GM12878 (cell line): Measurements from ENCODE around the gene TSC22D1. TPM values are rescaled to one million over a fixed set of nuclear protein-coding genes. Genes with fewer than 3 reads are reported as not detected.

ENCODE experiments used
- ATAC-seq: fragments of 200-7000 bp; cut with Tn5 transposase; 3 replicates; pipeline ENCODE4 v1.9.1; 2020; ENCODE audit warnings: mild to moderate bottlenecking, moderate library complexity
- BruUV-seq: library from RNA; stranded (reverse); fragments of 400-500 nt; replicated peaks from 2 replicates; lab custom pipeline; 2021; lab: Mats Ljungman, UMichigan
- CTCF ChIA-PET: fragments of 300-600 bp; sonication (Branson Sonifier 250); formaldehyde crosslinking; extraction: SDS; loops from one replicate; lab custom pipeline; 2021; ENCODE audit warnings: inconsistent platforms; lab: Yijun Ruan, JAX
- POLR2A ChIA-PET: fragments of 350-600 bp; formaldehyde crosslinking; extraction: SDS; loops from one replicate; lab custom pipeline; 2021; ENCODE audit warnings: inconsistent platforms; lab: Charles Lee
- RAD21 ChIA-PET: fragments of 300-600 bp; sonication (Branson Sonifier 250); formaldehyde crosslinking; loops from one replicate; lab custom pipeline; 2023; ENCODE audit warnings: antibody characterized with exemption; ENCODE audit not compliant: unreplicated experiment; lab: Charles Lee
- SMC1A ChIA-PET: fragments of 300-600 bp; sonication (Branson Sonifier 250); formaldehyde crosslinking; loops from one replicate; lab custom pipeline; 2023; ENCODE audit not compliant: unreplicated experiment, uncharacterized antibody; lab: Charles Lee
- DNase-seq: peaks from one replicate; pipeline ENCODE4 v3.0.0-alpha.2; 2011; ENCODE audit warnings: low read depth, low spot score
- FAIRE-seq: peaks from 3 replicates; lab custom pipeline; 2011; peaks lifted over from hg19 to GRCh38; lab: Jason Lieb, UNC
- H2AFZ ChIP-seq: 2 replicates; pipeline ENCODE4 v1.6.0; 2011; ENCODE audit warnings: low read depth, low read length, control low read depth; ENCODE audit not compliant: control insufficient read depth
- H3K27ac ChIP-seq: 2 replicates; pipeline ENCODE4 v1.5.1; 2011; ENCODE audit warnings: control low read depth; ENCODE audit not compliant: control insufficient read depth, insufficient read depth
- H3K27me3 ChIP-seq, 2 experiments: replicated peaks in 1 of 2; 2 replicates each; pipeline versions ENCODE4 v1.6.0 to v1.6.1; 2011; ENCODE audit warnings: low read length in 1 of 2; ENCODE audit not compliant: control insufficient read depth in 2 of 2, insufficient read depth in 2 of 2
- H3K36me3 ChIP-seq, 2 experiments: 2 replicates each; pipeline ENCODE4 v1.5.1; 2011; ENCODE audit warnings: low read length in 1 of 2; ENCODE audit not compliant: control insufficient read depth in 2 of 2, insufficient read depth in 2 of 2
- H3K4me1 ChIP-seq: 2 replicates; pipeline ENCODE4 v1.6.1; 2011; ENCODE audit warnings: mild to moderate bottlenecking, low read length, moderate library complexity, mixed read lengths; ENCODE audit not compliant: control insufficient read depth, insufficient read depth
- H3K4me2 ChIP-seq: 2 replicates; pipeline ENCODE4 v1.6.0; 2011; ENCODE audit warnings: control low read depth; ENCODE audit not compliant: control insufficient read depth, insufficient read depth
- H3K4me3 ChIP-seq: fragments of 200-600 bp; sonication (generic); 2 replicates; pipeline ENCODE4 v1.5.1; 2016
- H3K79me2 ChIP-seq: 2 replicates; pipeline ENCODE4 v1.6.0; 2011; ENCODE audit warnings: low read length; ENCODE audit not compliant: control insufficient read depth, insufficient read depth
- H3K9ac ChIP-seq: 2 replicates; pipeline ENCODE4 v1.8.0; 2011; ENCODE audit warnings: low read length, control low read depth, mixed read lengths; ENCODE audit not compliant: control insufficient read depth, insufficient read depth
- H3K9me3 ChIP-seq: replicated peaks from 3 replicates; pipeline ENCODE4 v1.5.1; 2011; ENCODE audit warnings: mild to moderate bottlenecking, low read length; ENCODE audit not compliant: control insufficient read depth, insufficient read depth
- H4K20me1 ChIP-seq: 2 replicates; pipeline ENCODE4 v1.6.0; 2011; ENCODE audit not compliant: control insufficient read depth, insufficient read depth
- ASH2L ChIP-seq: fragments of 300-600, 200-600 bp; sonication (generic); IDR thresholded peaks from 2 replicates; pipeline ENCODE4 v1.6.1; 2017; ENCODE audit warnings: low read depth, mild to moderate bottlenecking, borderline replicate concordance
- DPF2 ChIP-seq: fragments of 450-650 bp; IDR thresholded peaks from 2 replicates; pipeline ENCODE4 v1.6.1; 2017; ENCODE audit warnings: mild to moderate bottlenecking
- FOXK2 ChIP-seq: fragments of 450-650 bp; IDR thresholded peaks from 2 replicates; pipeline ENCODE4 v1.6.1; 2017; ENCODE audit warnings: mild to moderate bottlenecking, moderate library complexity
- IKZF2 ChIP-seq, 2 experiments: fragments of 450-650 bp; IDR thresholded peaks; 2 replicates each; pipeline ENCODE4 v1.6.1; 2017; ENCODE audit warnings: mild to moderate bottlenecking in 2 of 2, moderate library complexity in 2 of 2
- PML ChIP-seq: IDR thresholded peaks from 2 replicates; pipeline ENCODE4 v1.6.1; 2012; ENCODE audit warnings: low read length, inconsistent platforms
- SIX5 ChIP-seq: IDR thresholded peaks from 2 replicates; pipeline ENCODE4 v1.6.1; 2011; ENCODE audit warnings: mild to moderate bottlenecking, low read depth, low read length, moderate library complexity; ENCODE audit not compliant: severe bottlenecking
- SP1 ChIP-seq: IDR thresholded peaks from one replicate; pipeline ENCODE4 v1.6.1; 2011; ENCODE audit warnings: low read depth, low read length
- STAT1 ChIP-seq: fragments of 450-650 bp; conservative IDR thresholded peaks from 2 replicates; pipeline ENCODE4 v1.6.1; 2014; ENCODE audit warnings: antibody characterized with exemption, mild to moderate bottlenecking
- WGBS: methylation state at CpG from one replicate; pipeline ENCODE4 v1.1.6; 2016; ENCODE audit warnings: low lambda C conversion rate; ENCODE audit not compliant: insufficient replicate concordance, insufficient coverage; ENCODE audit errors: missing lambda C conversion rate; 5-methylcytosine and 5-hydroxymethylcytosine counted together
- in situ Hi-C: fragments of 300-500 bp; cut with MboI; formaldehyde crosslinking; loops from 9 replicates; pipeline ENCODE4 v1.14.3; 2018; ENCODE audit warnings: mixed read lengths
- intact Hi-C: fragments of 100-400 bp; cut with micrococcal nuclease; formaldehyde crosslinking; loops from one replicate; pipeline ENCODE4 v1.14.2; 2022; ENCODE audit not compliant: unreplicated experiment
- polyA plus RNA-seq, 11 experiments: library from polyadenylated mRNA; depleted of rRNA in 4 of 11; unstranded in 6 of 11; stranded (reverse) in 5 of 11; fragments of >200 nt; fragmentation: Nextera tagmentation in 4 of 11; fragmentation: Illumina TruSeq in 1 of 11; extraction: Ambion mirVana in 4 of 11; extraction: Trizol in 1 of 11; gene quantifications; 1 replicate in 1 of 11; 2 replicates in 10 of 11; pipeline versions ENCODE4 v1.2.1 to v1.2.3, GENCODE V29; 2011 to 2016; ENCODE audit warnings: inconsistent platforms in 2 of 11, missing spikeins in 2 of 11, low read depth in 1 of 11
- total RNA-seq, 4 experiments: library from RNA; depleted of rRNA in 3 of 4; stranded (reverse); fragments of >200 nt in 3 of 4; fragmentation: Illumina TruSeq in 1 of 4; extraction: Trizol in 1 of 4; gene quantifications; 2 replicates each; pipeline versions ENCODE4 v1.2.1 to v1.2.3, GENCODE V29; 2013 to 2021
- TF ChIP-seq, protein P1 (sequence below): IDR thresholded peaks from 2 replicates; pipeline ENCODE4 v1.6.1; 2012; ENCODE audit warnings: low read depth, low read length, improper control_type of control experiment
- TF ChIP-seq, protein P2 (sequence below): IDR thresholded peaks from 2 replicates; pipeline ENCODE4 v1.6.1; 2011; ENCODE audit warnings: low read depth, mild to moderate bottlenecking, low read length, moderate library complexity, borderline replicate concordance; ENCODE audit errors: extremely low read depth
- TF ChIP-seq, protein P3 (sequence below): fragments of 450-650 bp; IDR thresholded peaks from 2 replicates; pipeline ENCODE4 v1.6.1; 2017; ENCODE audit warnings: mild to moderate bottlenecking, low read depth, inconsistent platforms; ENCODE audit not compliant: poor library complexity, severe bottlenecking
- TF ChIP-seq, protein P4 (sequence below): fragments of 450-650 bp; IDR thresholded peaks from 2 replicates; pipeline ENCODE4 v1.6.1; 2016; ENCODE audit warnings: mild to moderate bottlenecking
- TF ChIP-seq, protein P5 (sequence below): fragments of 450-650 bp; IDR thresholded peaks from 2 replicates; pipeline ENCODE4 v1.6.1; 2018; ENCODE audit warnings: mild to moderate bottlenecking, low read depth, moderate library complexity; ENCODE audit not compliant: partially characterized antibody
- TF ChIP-seq, protein P6 (sequence below): fragments of 450-650 bp; IDR thresholded peaks from 2 replicates; pipeline ENCODE4 v1.6.1; 2016; ENCODE audit warnings: mild to moderate bottlenecking

The TSC22D1 gene
- total and polyA plus RNA-seq, 10 of the 15 experiments (the other 5 are each of a cell fraction or from before 2014, with no cell fraction given), result 0.37 to 15.7 (median 7.5) TPM

DNA sequence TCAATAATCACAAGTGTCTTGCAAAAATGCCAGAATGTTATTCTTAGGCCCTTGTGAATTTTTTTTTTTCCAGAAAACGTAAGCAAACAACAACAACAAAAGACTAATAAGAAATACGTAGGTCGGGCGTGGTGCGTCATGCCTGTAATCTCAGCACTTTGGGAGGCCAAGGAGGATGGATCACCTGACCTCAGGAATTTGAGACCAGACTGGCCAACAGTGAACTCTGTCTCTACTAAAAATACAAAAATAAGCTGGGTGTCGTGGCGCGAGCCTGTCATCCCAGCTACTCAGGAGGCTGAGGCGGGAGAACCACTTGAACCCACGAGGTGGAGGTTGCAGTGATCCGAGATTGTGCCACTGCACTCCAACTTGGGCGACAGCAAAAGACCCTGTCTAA is 20.9 kb downstream of the TSC22D1 start:
- H3K27me3 ChIP-seq, result no peaks in the 10 kb centered on the region
- H3K9me3 ChIP-seq, result no peaks in the 10 kb centered on the region
- in situ Hi-C loops (no loop called here), intact Hi-C loops (no loop called here)
- no peak overlapping the region for H3K4me3 ChIP-seq
- BruUV-seq, result no TSS peak
- no peaks in the 10 kb centered on the region for H3K79me2 ChIP-seq
- FAIRE-seq (no peak), DNase-seq (no peak), ATAC-seq (no peak)
- H2AFZ ChIP-seq, result no peak overlapping the region
- no peak overlapping the region for H3K4me2 ChIP-seq
- SMC1A ChIA-PET, result no interaction called here
- CTCF ChIA-PET, result no interaction called here
- WGBS, result 79% methylated on average over 12 of the region's 12 CpGs
- POLR2A ChIA-PET, result no interaction called here
- no peaks in the 10 kb centered on the region for H3K36me3 ChIP-seq
- no peaks in the 10 kb centered on the region for H3K4me1 ChIP-seq
- TF ChIP-seq SIX5 (no peak), STAT1 (no peak), FOXK2 (no peak), IKZF2 (IDR thresholded peaks at IDR 0.05) (no peak), DPF2 (no peak), SP1 (no peak), ASH2L (no peak), PML (no peak)
- TF ChIP-seq, protein P1, sequence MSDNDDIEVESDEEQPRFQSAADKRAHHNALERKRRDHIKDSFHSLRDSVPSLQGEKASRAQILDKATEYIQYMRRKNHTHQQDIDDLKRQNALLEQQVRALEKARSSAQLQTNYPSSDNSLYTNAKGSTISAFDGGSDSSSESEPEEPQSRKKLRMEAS, result no peak
- TF ChIP-seq, protein P2, sequence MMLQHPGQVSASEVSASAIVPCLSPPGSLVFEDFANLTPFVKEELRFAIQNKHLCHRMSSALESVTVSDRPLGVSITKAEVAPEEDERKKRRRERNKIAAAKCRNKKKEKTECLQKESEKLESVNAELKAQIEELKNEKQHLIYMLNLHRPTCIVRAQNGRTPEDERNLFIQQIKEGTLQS, result no peak
- TF ChIP-seq, protein P3, sequence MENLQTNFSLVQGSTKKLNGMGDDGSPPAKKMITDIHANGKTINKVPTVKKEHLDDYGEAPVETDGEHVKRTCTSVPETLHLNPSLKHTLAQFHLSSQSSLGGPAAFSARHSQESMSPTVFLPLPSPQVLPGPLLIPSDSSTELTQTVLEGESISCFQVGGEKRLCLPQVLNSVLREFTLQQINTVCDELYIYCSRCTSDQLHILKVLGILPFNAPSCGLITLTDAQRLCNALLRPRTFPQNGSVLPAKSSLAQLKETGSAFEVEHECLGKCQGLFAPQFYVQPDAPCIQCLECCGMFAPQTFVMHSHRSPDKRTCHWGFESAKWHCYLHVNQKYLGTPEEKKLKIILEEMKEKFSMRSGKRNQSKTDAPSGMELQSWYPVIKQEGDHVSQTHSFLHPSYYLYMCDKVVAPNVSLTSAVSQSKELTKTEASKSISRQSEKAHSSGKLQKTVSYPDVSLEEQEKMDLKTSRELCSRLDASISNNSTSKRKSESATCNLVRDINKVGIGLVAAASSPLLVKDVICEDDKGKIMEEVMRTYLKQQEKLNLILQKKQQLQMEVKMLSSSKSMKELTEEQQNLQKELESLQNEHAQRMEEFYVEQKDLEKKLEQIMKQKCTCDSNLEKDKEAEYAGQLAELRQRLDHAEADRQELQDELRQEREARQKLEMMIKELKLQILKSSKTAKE, result no peak
- TF ChIP-seq, protein P4, sequence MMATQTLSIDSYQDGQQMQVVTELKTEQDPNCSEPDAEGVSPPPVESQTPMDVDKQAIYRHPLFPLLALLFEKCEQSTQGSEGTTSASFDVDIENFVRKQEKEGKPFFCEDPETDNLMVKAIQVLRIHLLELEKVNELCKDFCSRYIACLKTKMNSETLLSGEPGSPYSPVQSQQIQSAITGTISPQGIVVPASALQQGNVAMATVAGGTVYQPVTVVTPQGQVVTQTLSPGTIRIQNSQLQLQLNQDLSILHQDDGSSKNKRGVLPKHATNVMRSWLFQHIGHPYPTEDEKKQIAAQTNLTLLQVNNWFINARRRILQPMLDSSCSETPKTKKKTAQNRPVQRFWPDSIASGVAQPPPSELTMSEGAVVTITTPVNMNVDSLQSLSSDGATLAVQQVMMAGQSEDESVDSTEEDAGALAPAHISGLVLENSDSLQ, result no peak
- TF ChIP-seq, protein P5, sequence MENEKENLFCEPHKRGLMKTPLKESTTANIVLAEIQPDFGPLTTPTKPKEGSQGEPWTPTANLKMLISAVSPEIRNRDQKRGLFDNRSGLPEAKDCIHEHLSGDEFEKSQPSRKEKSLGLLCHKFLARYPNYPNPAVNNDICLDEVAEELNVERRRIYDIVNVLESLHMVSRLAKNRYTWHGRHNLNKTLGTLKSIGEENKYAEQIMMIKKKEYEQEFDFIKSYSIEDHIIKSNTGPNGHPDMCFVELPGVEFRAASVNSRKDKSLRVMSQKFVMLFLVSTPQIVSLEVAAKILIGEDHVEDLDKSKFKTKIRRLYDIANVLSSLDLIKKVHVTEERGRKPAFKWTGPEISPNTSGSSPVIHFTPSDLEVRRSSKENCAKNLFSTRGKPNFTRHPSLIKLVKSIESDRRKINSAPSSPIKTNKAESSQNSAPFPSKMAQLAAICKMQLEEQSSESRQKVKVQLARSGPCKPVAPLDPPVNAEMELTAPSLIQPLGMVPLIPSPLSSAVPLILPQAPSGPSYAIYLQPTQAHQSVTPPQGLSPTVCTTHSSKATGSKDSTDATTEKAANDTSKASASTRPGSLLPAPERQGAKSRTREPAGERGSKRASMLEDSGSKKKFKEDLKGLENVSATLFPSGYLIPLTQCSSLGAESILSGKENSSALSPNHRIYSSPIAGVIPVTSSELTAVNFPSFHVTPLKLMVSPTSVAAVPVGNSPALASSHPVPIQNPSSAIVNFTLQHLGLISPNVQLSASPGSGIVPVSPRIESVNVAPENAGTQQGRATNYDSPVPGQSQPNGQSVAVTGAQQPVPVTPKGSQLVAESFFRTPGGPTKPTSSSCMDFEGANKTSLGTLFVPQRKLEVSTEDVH, result no peak
- TF ChIP-seq, protein P6, sequence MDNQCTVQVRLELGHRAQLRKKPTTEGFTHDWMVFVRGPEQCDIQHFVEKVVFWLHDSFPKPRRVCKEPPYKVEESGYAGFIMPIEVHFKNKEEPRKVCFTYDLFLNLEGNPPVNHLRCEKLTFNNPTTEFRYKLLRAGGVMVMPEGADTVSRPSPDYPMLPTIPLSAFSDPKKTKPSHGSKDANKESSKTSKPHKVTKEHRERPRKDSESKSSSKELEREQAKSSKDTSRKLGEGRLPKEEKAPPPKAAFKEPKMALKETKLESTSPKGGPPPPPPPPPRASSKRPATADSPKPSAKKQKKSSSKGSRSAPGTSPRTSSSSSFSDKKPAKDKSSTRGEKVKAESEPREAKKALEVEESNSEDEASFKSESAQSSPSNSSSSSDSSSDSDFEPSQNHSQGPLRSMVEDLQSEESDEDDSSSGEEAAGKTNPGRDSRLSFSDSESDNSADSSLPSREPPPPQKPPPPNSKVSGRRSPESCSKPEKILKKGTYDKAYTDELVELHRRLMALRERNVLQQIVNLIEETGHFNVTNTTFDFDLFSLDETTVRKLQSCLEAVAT, result no peak
- H3K9ac ChIP-seq, result no peak overlapping the region
- no peak overlapping the region for H3K27ac ChIP-seq
- RAD21 ChIA-PET, result no interaction called here
- H4K20me1 ChIP-seq, result no peaks in the 10 kb centered on the region
